NCI-H345 treated with DMSO at 0.1 percent for 48 hours (cell line): ENCODE data around the gene ZIC2.
"Not testable (repeated sequence)": the region's sequence is repeated elsewhere in the genome, so short reads cannot be mapped to it uniquely, and the experiment has no call there.

Experiments
- DNase-seq: peaks from one replicate; lab custom pipeline; 2025; ENCODE audit not compliant: unreplicated experiment; lab: John Stamatoyannopoulos, UW

ZIC2 gene

DNA sequence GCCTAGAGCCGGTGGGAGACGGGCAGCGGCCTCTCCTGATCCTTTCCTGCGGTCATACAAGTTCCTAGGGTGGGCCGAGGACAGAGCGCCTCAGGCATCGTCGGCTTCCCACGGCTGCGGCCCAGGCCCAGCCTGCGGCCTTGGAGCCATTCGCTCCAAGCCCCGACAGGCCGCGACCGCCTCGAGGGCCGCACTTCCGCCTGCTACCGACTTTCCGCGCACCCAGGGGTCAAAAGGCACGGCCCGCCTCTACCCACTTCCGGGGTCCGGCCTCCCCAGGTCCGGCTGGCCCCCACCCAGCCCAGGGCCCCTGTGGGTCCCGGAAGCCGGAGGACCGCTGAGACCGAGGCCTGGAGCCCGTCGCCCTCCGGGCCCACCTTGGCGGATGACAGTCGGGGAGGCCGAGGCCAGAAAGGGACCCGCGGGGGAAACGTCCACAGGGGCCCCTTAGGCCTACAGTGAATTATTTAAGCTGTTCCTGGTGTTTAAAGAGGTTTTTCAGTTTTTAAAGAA lies 16.2 kb downstream of the ZIC2 start:
- DNase-seq, result no peak

DNA sequence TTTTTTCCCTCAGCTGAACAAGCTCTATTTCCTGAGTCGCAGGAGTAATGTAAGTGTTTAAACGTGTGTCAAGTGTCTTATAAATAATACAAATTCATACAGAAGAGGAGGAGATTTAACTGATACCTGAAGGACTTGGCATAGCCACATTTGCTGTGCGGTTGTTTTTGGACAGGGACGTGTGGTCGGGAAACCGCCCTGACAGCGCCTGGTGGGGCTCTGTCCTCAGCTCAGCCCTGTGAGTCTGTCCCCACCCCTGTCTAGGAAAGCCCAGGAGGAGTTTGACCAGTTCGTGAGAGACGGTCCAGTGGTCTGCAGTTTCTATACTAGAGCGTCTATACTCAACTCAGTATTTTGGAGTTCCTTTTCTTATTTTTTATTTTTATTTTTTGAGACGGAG lies 16.7 kb downstream of the ZIC2 start:
- no peak for DNase-seq

DNA sequence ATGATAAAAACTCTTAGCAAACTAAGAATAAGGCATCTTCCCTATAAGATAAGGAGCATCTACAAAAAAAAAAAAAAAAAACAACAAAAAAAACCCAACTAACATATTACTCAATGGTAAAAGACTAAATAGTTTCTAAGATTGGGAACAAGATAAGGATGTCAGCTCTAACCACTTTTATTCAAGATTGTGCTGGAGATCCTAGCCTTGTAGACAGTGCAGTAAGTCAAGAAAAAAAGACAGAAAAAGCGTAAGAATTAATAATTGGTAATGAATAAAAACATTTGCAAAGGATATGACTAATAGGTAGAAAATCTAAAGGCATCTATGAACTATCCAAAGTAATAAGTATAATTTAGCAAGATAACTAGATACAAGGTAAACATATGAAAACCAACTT lies 33.0 kb downstream of the ZIC2 start:
- DNase-seq, result no peak

DNA sequence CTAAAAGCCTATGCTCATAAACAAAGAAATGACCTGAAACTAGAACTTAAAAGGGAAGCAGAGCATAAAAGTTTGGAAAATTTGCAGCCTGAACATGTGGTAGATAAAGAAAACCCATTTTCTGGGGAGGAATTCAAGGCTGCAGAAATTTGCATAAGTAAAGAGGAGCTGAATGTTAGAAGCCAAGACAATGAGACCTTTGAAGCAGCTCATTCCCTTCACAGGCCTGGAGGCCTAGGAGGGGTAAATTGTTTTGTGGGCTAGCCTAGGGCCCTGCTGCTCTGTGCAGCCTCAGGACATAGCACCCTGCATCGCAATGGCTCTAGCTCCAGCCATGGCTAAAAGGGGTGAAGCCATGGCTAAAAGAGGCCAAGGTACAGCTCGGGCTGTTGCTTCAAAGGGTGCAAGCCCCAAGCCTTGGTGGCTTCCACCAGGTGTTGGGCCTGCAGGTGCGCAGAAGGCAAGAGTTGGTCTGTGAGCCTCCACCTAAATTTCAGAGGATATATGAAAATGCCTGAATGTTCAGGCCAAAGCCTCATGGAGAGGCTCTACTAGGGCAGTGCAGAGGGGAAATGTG lies 38.3 kb downstream of the ZIC2 start:
- DNase-seq, result no peak

DNA sequence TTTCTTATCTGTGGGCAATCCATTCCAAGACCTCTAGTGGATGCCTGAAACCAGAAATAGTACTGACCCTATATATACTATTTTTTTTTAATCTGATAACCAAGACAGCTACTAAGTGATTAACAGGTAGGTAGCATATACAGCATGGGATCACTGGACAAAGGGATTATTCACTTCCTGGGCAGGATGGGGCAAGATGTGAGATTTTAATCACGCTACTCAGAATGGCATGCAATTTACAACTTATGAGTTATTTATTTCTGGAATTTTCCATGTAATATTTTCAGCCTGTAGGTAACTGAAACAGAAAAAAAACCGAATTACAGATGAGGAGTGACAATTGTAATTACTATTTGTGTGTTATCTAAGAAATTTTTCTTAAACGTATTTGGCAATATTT lies 41.2 kb downstream of the ZIC2 start:
- DNase-seq, result no peak

DNA sequence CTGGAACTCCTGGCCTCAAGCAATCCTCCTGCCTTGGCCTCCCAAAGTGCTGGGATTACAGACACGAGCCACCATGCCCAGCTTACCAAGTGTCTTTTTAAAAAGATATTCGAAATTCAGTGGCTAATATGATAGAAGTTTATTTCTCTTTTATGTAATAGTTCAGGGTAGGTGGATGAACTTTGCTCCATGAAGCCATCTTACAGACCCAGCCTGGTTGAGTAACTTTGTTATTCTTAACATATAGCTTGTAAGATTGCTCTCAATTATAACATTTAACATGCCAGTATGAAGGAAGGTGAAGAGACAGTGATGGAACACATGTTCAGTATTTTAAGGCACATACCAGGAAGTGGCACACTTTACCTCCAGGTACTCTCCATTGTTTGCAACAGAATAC lies 42.4 kb downstream of the ZIC2 start:
- no peak for DNase-seq

DNA sequence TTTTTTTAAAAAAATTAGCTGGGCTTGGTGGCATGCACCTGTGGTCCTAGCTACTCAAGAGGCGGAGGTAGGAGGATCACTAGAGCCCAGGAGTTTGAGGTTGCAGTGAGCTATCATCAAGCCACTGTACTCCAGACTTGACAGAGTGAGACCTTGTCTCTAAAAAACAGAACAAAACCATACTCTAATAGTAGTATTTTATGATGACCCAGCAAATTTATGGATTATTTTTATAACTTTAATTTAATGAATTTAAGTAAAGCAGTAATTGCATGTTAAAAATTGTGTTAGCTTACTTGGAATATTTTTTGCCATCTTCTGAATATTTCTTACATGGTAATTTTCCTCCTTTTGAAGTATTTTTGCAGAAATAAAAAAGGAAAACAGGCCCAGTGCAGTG lies 48.3 kb downstream of the ZIC2 start:
- DNase-seq, result no peak

DNA sequence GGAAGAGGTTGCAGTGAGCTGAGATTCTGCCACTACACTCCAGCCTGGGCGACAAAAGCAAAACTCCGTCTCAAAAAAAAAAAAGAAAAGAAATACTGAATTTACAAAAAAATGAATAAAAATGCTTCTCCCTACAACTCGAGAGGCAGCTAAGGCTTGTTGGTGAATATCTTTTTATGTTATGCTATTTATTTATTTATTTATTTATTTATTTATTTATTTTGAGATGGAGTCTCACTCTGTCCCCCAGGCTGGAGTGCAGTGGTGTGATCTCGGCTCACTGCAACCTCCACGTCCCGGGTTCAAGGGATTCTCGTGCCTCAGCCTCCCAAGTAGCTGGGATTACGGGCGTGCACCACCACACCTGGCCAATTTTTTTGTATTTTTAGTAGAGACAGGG lies 51.1 kb downstream of the ZIC2 start:
- DNase-seq, result not testable (repeated sequence)

DNA sequence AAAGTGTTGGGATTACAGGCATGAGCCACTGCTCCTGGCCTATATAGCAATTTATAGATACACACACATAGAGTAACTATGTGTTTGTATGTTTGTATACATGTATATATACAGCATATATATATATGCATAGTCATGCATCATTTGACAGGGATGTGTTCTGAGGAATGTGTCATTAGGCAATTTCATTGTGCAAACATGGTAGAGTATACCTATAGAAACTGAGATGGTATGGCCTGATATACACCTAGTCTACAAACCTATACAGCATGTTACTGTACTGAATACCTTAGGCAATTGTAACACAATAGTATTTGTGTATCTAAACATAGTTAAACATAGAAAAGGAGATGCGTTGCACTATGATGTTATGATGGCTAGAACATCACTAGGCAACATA lies 54.4 kb downstream of the ZIC2 start:
- no peak for DNase-seq
